Fibroblast of pulmonary artery (primary cell): Measurements from ENCODE around the gene MS4A10.

Experiments
- DNase-seq: peaks from one replicate; pipeline ENCODE4 v3.0.0-alpha.2; 2010; ENCODE audit warnings: low read depth
- H3K4me3 ChIP-seq: replicated peaks from 2 replicates; pipeline ENCODE4 v1.5.1; 2011; ENCODE audit warnings: low read depth, mild to moderate bottlenecking, control low read depth, low read length, moderate library complexity
- TF ChIP-seq, protein P1 (sequence below): IDR thresholded peaks from 2 replicates; pipeline ENCODE4 v1.5.1; 2011; ENCODE audit warnings: mild to moderate bottlenecking, control low read depth, low read length, inconsistent platforms; ENCODE audit errors: missing control alignments

The MS4A10 gene

DNA sequence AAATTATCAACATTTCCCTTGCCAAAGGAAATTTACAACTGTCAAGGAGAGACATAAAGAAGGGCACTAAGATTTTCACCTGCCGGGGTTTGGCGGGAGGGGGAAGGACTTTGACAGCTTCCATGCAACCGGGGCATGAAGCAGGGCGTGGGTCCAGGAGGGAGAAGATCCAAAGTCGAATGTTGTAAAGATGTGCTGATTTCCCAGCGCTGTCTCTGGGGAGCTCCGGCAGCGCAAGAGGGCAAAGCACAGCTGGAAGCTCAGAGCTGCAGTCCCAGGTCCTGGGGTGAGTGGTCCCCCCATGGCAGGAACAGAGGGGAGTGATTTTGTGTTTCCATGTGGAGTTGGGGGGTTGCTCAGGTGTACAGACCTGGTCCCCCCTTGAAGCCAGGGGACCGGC is at the start of gene MS4A10:
Gene MS4A10 (plus strand): TSS at position 198 of the 400 bp plus-strand sequence. CDS start 5,003 bp downstream, outside the sequence.
- no peak within 1 kb of the TSS for H3K4me3 ChIP-seq
- TF ChIP-seq, protein P1, sequence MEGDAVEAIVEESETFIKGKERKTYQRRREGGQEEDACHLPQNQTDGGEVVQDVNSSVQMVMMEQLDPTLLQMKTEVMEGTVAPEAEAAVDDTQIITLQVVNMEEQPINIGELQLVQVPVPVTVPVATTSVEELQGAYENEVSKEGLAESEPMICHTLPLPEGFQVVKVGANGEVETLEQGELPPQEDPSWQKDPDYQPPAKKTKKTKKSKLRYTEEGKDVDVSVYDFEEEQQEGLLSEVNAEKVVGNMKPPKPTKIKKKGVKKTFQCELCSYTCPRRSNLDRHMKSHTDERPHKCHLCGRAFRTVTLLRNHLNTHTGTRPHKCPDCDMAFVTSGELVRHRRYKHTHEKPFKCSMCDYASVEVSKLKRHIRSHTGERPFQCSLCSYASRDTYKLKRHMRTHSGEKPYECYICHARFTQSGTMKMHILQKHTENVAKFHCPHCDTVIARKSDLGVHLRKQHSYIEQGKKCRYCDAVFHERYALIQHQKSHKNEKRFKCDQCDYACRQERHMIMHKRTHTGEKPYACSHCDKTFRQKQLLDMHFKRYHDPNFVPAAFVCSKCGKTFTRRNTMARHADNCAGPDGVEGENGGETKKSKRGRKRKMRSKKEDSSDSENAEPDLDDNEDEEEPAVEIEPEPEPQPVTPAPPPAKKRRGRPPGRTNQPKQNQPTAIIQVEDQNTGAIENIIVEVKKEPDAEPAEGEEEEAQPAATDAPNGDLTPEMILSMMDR = no peak
- no peak for DNase-seq

- TF ChIP-seq, protein P1 = no peak
- DNase-seq = no peak
- H3K4me3 ChIP-seq = no peak overlapping the region
Measured at GRCh38 chr11:60739114-60739513, 46.0 kb upstream of the MS4A10 start.

GRCh38 chr11:60740573-60740972 is 44.6 kb upstream of the MS4A10 start:
- no peak overlapping the region for H3K4me3 ChIP-seq
- TF ChIP-seq, protein P1 = no peak

GRCh38 chr11:60741421-60741820 is 43.7 kb upstream of the MS4A10 start:
- H3K4me3 ChIP-seq = no peak overlapping the region
- TF ChIP-seq, protein P1 = no peak
- DNase-seq = no peak

More at GRCh38 chr11:60740573-60740972, 44.6 kb upstream of the MS4A10 start:
- DNase-seq = no peak

DNA sequence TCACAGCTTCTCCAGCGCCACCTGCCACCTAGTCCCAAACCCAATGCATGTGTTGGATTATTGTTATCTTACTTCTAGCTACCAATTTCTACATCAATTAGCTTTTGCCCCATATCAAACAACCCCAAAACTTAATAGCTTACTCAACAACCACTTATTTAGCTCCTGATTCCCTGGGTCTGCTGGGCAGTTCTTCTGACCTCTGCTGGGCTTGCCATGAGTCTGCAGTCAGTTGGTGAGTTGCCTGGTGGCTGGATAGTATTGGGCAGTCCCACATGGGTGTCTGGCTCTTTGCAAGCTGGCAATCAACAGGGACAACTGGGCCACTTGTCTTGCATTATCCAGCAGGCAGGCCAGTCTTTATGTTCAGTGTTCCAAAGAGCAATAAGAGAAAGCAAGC is 42.1 kb upstream of the MS4A10 start:
- TF ChIP-seq, protein P1 = no peak
- DNase-seq = no peak
- no peak overlapping the region for H3K4me3 ChIP-seq

- DNase-seq = no peak
- TF ChIP-seq, protein P1 = no peak
Measured at GRCh38 chr11:60744114-60744513, 41.0 kb upstream of the MS4A10 start.

DNA sequence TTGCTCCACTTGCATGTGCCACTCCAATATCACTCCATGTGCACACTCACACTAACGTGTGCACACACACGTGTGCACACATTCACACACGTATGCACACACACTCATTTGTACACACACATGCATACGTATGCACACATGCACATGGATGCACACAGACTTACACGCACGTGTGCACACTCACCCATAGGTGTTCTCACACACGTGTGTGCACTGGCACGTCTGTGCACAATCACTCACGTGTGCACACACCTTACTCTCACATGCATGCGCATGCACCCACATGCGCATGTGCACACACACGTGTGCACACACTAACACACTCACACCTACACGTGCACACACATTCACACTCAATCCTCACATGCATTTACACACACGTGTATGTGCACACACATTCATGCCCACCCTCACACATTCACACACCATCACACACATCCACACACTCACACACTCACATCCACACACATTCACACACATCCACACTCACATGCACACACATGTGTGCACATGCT is 37.7 kb upstream of the MS4A10 start:
- no peak overlapping the region for H3K4me3 ChIP-seq
- TF ChIP-seq, protein P1 = no peak
- no peak for DNase-seq

More at GRCh38 chr11:60744114-60744513, 41.0 kb upstream of the MS4A10 start:
- no peak overlapping the region for H3K4me3 ChIP-seq
